ENCODE data around the gene PDE4C.

DNA sequence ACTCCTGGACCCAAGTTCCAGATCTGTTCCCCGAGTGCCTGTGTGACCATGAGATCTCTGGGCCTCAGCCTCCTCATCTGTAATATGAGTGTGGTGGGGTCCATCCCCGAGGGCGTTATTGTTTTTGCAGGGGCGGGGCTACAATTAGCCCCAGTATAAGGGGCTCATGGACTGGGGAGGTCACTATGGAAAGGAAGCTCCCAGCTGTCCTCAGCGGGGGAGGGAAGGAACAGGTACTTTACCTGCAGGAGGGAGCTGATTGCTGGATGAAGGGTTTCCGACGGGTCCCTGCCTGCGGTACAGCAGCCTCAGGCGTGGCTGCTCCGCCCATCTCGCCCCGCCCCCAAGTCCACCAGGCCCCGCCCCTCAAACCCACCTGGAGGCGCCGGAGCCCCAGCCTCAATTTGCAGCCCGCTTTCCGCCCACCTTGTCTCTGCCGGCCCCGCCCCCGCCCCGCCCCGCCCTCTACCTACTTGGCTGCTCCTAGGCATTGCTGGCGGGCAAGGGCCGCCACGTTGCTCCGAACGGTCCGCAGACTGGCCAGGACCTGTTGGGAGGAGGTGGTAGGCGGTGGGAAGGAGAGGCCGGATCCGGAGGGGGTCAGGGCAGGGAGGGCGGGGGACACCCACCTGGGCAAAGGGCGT lies 5.5 kb downstream of the PDE4C start:
- TF ChIP-seq, protein P1, sequence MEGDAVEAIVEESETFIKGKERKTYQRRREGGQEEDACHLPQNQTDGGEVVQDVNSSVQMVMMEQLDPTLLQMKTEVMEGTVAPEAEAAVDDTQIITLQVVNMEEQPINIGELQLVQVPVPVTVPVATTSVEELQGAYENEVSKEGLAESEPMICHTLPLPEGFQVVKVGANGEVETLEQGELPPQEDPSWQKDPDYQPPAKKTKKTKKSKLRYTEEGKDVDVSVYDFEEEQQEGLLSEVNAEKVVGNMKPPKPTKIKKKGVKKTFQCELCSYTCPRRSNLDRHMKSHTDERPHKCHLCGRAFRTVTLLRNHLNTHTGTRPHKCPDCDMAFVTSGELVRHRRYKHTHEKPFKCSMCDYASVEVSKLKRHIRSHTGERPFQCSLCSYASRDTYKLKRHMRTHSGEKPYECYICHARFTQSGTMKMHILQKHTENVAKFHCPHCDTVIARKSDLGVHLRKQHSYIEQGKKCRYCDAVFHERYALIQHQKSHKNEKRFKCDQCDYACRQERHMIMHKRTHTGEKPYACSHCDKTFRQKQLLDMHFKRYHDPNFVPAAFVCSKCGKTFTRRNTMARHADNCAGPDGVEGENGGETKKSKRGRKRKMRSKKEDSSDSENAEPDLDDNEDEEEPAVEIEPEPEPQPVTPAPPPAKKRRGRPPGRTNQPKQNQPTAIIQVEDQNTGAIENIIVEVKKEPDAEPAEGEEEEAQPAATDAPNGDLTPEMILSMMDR (IDR thresholded peaks at IDR 0.05), result no peak
- TF ChIP-seq ZFX (IDR thresholded peaks at IDR 0.05; ENCODE audit: borderline replicate concordance), result no peak

All from 22Rv1 (cell line).